ENCODE measurements around the gene FNBP1. TPM values are rescaled to one million over a fixed set of nuclear protein-coding genes. Genes with fewer than 3 reads are reported as not detected.

FNBP1 gene
- total and polyA plus RNA-seq, 2 experiments from 2014 or later: 26.6 to 28.8 TPM

- no peaks in the 10 kb centered on the region for H4K20me1 ChIP-seq (replicated peaks; ENCODE audit: insufficient read depth)
- no peaks in the 10 kb centered on the region for H3K4me1 ChIP-seq (ENCODE audit: insufficient read depth)
- no peaks in the 10 kb centered on the region for H3K36me3 ChIP-seq (ENCODE audit: insufficient read depth)
- no peak overlapping the region for H2AFZ ChIP-seq
- no peak overlapping the region for H3K27ac Mint-ChIP-seq
- no peak overlapping the region for H3K4me2 ChIP-seq
- H3K9me2 ChIP-seq (ENCODE audit: insufficient read depth): no peaks in the 10 kb centered on the region
- H3K27me3 Mint-ChIP-seq (ENCODE audit: insufficient read depth, low read depth, poor library complexity): peaks cover 14% of the 10 kb centered on the region
- no peaks in the 10 kb centered on the region for H3K36me3 Mint-ChIP-seq (ENCODE audit: low read depth)
- no peaks in the 10 kb centered on the region for H3K79me2 ChIP-seq (replicated peaks; ENCODE audit: insufficient read depth)
- no peak overlapping the region for H3K27ac ChIP-seq (ENCODE audit: low read depth)
- no peaks in the 10 kb centered on the region; the same call in 2 of the 3 replicates for H3K4me1 Mint-ChIP-seq
- H3K27me3 ChIP-seq (ENCODE audit: insufficient read depth): no peaks in the 10 kb centered on the region
- TF ChIP-seq POLR2AphosphoS5 (IDR thresholded peaks at IDR 0.05; ENCODE audit: low read depth) (no peak), ZNF331 (CRISPR knock-in tag; IDR thresholded peaks at IDR 0.05; ENCODE audit: low read depth) (no peak), JUNB (IDR thresholded peaks at IDR 0.05; ENCODE audit: unreplicated experiment) (no peak), REST (IDR thresholded peaks at IDR 0.05; ENCODE audit: unreplicated experiment) (no peak), ETS1 (IDR thresholded peaks at IDR 0.05) (no peak), ZNF462 (CRISPR knock-in tag; IDR thresholded peaks at IDR 0.05) (no peak), EZH2 (IDR thresholded peaks at IDR 0.05; ENCODE audit: low read depth, unreplicated experiment) (no peak), EZH2phosphoT487 (IDR thresholded peaks at IDR 0.05; ENCODE audit: unreplicated experiment) (no peak), ZNF114 (CRISPR knock-in tag; IDR thresholded peaks at IDR 0.05) (no peak), NANOG (IDR thresholded peaks at IDR 0.05; ENCODE audit: borderline replicate concordance) (no peak), CTCF (conservative IDR thresholded peaks at IDR 0.05; ENCODE audit: low read depth in 2 of 2) (no peak), STAT1 (IDR thresholded peaks at IDR 0.05; ENCODE audit: unreplicated experiment) (no peak), CREB1 (CRISPR knock-in tag; IDR thresholded peaks at IDR 0.05; ENCODE audit: low read depth) (no peak)
- no peak for ATAC-seq
- no peak for DNase-seq (ENCODE audit: low spot score)
- no peak overlapping the region for H3K4me3 Mint-ChIP-seq
- H3K9me3 Mint-ChIP-seq: no peaks in the 10 kb centered on the region
- H3K4me3 ChIP-seq: no peak overlapping the region
- H3F3A ChIP-seq (replicated peaks; ENCODE audit: low read depth): no peaks in the 10 kb centered on the region
These were observed 169.3 kb downstream of the FNBP1 start for GRCh38 chr9:129873563-129874190.
